ENCODE measurements around the gene MTHFS.

MTHFS gene

DNA sequence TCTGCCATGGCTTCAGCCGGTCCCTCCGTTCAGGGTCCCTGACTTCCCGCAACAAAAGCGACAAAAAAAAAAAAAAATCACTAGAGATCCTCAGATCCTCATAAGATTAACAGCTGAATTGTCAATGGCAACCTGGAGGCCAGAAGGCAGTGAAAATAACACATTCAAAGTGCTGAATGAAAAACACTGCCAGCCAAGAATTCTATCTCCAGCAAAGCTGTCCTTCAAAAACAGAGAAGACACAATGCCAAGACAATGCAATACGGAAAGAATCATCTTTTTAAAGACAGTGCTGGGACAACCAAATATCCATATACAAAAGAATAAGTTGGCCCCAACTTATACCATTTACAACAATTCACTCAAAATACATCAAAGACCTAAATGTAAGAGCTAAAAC, 21.6 kb downstream of the MTHFS start:
- no peak for DNase-seq (ENCODE audit: low spot score)

DNA sequence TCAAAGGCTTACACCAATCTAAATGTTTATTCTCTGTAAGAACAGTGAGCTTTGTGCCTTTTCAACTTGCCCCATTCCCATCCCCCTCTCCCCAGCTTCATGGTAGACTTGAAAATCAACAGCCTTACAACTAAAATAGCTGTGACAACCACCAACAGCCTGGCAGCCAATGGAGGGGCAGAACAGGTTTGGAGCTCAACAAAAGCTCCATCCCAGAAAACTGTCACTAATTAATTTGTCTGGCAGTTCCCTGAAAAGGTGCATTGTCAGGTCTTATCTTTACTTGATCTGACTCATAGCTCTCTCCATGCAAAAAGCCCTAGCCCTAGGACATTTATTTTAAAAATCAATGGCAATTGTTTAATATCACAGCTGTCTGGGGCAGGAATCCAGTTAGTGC, 22.6 kb downstream of the MTHFS start:
- DNase-seq (ENCODE audit: low spot score) = no peak

- no peak for DNase-seq (ENCODE audit: low spot score)
Measured at GRCh38 chr15:79872358-79873017, 24.3 kb downstream of the MTHFS start.

GRCh38 chr15:79868554-79868953, 28.3 kb downstream of the MTHFS start:
- DNase-seq (ENCODE audit: low spot score) = no peak

- DNase-seq (ENCODE audit: low spot score) = no peak
Measured at GRCh38 chr15:79863886-79864285, 32.9 kb downstream of the MTHFS start.

DNA sequence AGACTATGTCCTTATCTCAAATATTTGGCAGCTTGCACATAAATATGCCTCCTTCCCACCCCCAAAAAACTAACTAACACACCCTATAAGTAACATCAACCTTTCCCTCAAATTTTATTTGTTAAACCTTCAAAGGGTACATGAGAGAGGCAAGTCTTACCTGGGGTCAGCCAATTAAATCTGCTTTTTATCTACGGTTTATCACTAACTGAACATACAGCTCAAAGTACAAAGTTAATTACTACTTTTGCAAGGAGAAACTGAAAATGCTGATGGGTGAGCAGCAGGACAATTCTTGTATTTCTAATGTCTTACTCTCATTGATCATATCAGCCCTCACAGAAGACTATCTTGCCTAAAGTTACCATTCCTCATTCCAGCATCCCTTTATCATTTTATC, 34.6 kb downstream of the MTHFS start:
- DNase-seq (ENCODE audit: low spot score) = no peak

DNA sequence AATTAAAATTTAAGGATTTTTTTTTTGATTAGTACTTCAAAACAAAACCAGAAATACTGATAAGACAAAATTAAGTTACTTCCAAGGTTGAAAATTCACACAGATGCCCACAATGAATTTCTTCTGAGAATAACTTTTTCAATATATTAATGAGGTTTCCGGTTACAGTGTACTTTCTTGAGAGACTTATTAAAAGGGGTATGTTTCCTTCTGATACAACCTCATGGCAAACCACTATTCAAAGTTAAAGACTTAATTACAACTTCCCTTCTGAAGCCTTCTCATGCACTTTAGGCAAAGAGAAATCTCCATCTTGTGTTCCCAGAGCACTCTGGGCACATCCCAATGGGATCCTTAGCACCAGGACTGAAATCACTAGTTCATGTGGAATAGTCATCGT, 36.2 kb downstream of the MTHFS start:
- no peak for DNase-seq (ENCODE audit: low spot score)

DNA sequence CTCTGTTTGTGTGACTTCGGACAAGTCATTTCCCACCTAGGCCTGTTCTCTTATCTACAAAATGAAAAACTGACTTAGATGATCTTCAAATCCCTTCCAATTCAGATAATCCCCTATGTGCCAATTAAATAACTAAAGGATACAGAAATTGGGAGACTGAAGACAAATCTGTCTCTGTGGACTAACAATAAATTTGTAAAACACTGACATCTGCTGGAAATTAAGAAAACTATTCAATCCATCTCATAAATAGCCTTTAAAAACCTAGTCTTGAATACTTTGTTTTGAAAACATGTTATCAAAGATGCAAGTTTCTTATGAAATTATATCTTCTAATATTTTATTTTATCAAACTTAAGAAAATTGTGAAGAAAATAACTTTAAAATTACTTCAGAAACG, 38.3 kb downstream of the MTHFS start:
- DNase-seq (ENCODE audit: low spot score) = no peak

GRCh38 chr15:79853492-79854328, 43.1 kb downstream of the MTHFS start:
- peak; percentile 67 for DNase-seq (ENCODE audit: low spot score)

- DNase-seq (ENCODE audit: low spot score) = no peak
Measured at GRCh38 chr15:79849789-79850188, 47.0 kb downstream of the MTHFS start.

DNA sequence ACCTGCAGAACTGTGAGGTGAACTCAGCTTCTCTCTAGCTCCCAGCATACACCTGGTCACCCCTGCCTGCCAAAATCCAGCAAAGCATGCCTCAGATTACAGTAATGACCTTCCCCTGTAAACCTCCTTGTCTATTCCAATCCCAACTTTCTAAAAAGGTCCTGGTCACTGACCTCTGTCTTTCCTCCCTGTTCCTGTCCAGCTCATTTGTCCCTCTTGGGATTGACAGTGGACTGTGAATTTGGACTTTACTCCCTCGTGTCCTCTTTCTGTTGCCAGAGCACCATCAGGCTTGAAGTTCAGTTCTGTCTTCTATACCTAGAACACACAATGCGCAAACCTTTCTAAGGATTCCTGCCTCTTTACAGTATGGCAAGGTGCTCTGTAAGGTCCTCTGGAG, 50.3 kb downstream of the MTHFS start:
- DNase-seq (ENCODE audit: low spot score) = no peak

DNA sequence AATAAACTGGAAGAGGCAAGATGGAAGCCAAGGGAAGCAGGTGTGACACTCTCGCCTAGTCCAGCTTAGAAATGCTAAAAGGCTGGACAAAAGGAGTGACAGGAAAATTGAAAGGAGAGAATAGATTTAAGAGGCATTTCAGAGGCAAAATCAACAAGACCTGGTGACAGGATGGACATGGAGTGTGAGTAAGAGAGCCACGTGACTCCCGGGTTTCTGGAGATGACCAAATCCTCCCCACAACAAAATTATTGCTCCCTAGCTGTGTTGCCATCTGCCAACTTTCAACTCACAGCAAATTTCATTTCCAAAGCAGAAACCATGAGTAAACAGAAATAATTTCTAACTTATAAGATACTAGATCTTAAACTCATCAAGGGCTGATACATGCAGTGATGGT, 52.6 kb downstream of the MTHFS start:
- DNase-seq (ENCODE audit: low spot score) = no peak

DNA sequence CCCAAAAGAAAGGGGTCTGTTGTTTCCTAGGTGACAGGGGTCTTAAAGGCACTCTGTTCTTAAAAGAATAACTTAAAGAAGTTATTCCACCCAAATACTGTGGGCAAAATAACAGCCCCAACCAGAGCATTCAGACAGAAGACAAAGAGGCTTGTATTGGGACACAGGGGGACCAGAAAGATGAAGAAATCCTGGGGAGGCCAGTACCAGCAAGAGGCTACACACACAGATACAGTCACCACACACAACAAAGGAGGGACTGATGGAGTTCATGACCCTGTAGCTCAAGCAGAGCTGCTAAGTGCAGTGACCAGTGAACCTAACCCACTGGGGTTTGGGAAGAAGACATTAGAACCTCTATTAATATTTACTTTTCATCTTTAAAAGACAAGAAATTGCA, 59.0 kb downstream of the MTHFS start:
- no peak for DNase-seq (ENCODE audit: low spot score)

DNA sequence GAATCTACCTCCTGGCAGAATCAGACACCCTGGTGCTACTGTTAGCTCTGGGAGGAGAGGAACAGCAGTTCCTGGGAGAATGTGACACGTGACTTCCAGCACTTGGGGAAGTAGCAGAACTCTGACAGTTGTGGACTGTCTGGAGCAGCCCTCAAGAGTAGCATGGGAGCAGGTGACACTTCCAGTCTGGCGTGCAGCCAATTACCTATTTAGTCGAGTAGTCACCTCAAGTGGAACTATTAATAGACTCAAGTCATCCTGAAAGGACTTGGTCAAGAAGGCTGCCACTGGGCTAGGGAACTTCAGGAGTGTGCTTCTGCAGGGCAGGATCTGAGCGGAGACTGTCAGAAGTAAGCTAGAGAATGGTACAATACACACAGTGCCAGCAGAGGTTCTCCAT, 62.3 kb downstream of the MTHFS start:
- no peak for DNase-seq (ENCODE audit: low spot score)

GRCh38 chr15:79832367-79833120, 64.3 kb downstream of the MTHFS start:
- DNase-seq (ENCODE audit: low spot score) = no peak

DNA sequence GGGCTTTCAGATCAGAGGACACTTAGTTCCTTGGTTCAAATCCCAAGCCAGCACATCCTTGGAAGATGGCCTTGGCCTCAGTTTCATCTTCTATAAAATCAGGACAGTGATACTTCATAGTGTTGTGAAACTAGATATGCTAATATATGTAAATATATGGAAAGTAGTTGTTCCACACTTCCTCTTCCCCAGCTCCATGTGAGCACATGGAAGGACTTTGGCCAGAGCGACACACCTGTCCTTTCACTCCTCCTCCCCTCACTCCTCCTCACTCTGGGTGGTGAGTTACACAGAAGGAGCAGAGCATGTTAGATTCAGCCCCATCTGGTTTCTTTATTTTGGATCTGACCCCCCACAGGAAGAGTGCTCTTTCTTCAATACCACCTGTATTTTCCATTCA, 65.2 kb downstream of the MTHFS start:
- no peak for DNase-seq (ENCODE audit: low spot score)

- no peak for DNase-seq (ENCODE audit: low spot score)
Measured at GRCh38 chr15:79829950-79830349, 66.9 kb downstream of the MTHFS start.

- DNase-seq (ENCODE audit: low spot score) = no peak
Measured at GRCh38 chr15:79828447-79828846, 68.4 kb downstream of the MTHFS start.

DNA sequence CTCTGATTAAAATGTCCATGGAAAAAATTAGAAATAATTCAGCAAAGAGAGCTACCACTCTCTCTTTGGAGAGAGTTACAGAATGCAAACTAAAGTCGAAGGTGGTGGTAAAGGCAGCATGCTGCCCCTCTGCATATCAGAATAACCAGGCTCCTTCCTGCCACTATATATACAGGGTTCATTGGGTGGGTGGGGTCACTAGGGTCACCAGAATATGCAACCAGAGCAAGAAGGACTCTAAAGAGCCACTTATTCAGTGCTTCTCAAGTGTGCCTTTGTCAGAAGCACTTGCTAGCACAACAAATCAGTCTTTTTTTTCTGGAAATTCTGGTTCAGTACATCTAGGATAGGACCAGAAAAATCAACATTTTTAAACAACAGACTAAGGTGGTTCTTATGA, 70.0 kb downstream of the MTHFS start:
- DNase-seq (ENCODE audit: low spot score) = no peak

- DNase-seq (ENCODE audit: low spot score) = no peak
Measured at GRCh38 chr15:79824136-79824701, 72.6 kb downstream of the MTHFS start.

DNA sequence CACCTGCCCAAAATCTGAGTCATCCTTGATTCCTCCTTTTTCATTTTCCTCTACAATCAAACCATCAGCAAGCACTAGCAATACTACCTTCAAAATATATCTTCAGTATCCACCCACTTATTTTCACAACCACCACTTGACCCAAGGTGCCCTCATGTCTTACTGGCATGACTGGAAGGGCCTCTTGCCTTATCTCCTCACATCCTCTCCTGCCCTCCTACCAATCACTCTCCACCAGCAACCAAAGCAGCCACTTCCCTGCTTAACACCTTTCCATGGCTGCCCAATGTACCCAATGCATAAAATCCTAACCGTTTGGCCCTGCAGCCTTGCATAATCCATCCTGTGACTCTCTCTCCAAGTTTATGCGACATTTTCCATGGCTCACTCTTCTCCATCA, 76.0 kb downstream of the MTHFS start:
- DNase-seq (ENCODE audit: low spot score) = no peak

- no peak for DNase-seq (ENCODE audit: low spot score)
Measured at GRCh38 chr15:79820176-79820575, 76.6 kb downstream of the MTHFS start.

GRCh38 chr15:79816571-79816970, 80.2 kb downstream of the MTHFS start:
- no peak for DNase-seq (ENCODE audit: low spot score)

All from ecto neural progenitor cell (in vitro differentiated cells).